Nephron progenitor cell (in vitro differentiated cells): ENCODE results near the gene SASH1.
A peak's percentile ranks its signal among the peaks of the same experiment; 100 is the strongest.

ENCODE experiments used
- DNase-seq: peaks from one replicate; pipeline ENCODE4 v3.0.0; 2021
- H3K27ac Mint-ChIP-seq: 2 replicates; pipeline ENCODE4 v1.8.0; 2021; ENCODE audit warnings: mild to moderate bottlenecking, moderate library complexity, mixed read lengths
- H3K27me3 Mint-ChIP-seq: 2 replicates; pipeline ENCODE4 v1.8.0; 2021; ENCODE audit warnings: mild to moderate bottlenecking, low read depth, mixed read lengths; ENCODE audit not compliant: poor library complexity
- H3K36me3 Mint-ChIP-seq: 2 replicates; pipeline ENCODE4 v1.8.0; 2021; ENCODE audit warnings: low read depth, mixed read lengths
- H3K4me1 Mint-ChIP-seq: 2 replicates; pipeline ENCODE4 v1.8.0; 2021; ENCODE audit warnings: mixed read lengths
- H3K4me3 Mint-ChIP-seq: 2 replicates; pipeline ENCODE4 v1.8.0; 2021; ENCODE audit warnings: mild to moderate bottlenecking, moderate library complexity, mixed read lengths
- H3K9me3 Mint-ChIP-seq: 2 replicates; pipeline ENCODE4 v1.8.0; 2021; ENCODE audit warnings: mild to moderate bottlenecking, moderate library complexity, mixed read lengths
- TF ChIP-seq, protein P1 (sequence below): fragments of 200-600 bp; sonication (generic); IDR thresholded peaks from 2 replicates; pipeline ENCODE4 v1.5.0; 2021; ENCODE audit warnings: antibody characterized with exemption

SASH1 gene

GRCh38 chr6:148463671-148464070 lies 121.0 kb downstream of the SASH1 start:
- H3K27ac Mint-ChIP-seq = peak overlapping the region; percentile 83
- no peak for DNase-seq
- no peaks in the 10 kb centered on the region for H3K9me3 Mint-ChIP-seq
- peaks cover 3% of the 10 kb centered on the region for H3K27me3 Mint-ChIP-seq
- no peak overlapping the region for H3K4me3 Mint-ChIP-seq
- H3K36me3 Mint-ChIP-seq = peaks cover 6% of the 10 kb centered on the region
- H3K4me1 Mint-ChIP-seq = peaks cover 47% of the 10 kb centered on the region
- TF ChIP-seq, protein P1, sequence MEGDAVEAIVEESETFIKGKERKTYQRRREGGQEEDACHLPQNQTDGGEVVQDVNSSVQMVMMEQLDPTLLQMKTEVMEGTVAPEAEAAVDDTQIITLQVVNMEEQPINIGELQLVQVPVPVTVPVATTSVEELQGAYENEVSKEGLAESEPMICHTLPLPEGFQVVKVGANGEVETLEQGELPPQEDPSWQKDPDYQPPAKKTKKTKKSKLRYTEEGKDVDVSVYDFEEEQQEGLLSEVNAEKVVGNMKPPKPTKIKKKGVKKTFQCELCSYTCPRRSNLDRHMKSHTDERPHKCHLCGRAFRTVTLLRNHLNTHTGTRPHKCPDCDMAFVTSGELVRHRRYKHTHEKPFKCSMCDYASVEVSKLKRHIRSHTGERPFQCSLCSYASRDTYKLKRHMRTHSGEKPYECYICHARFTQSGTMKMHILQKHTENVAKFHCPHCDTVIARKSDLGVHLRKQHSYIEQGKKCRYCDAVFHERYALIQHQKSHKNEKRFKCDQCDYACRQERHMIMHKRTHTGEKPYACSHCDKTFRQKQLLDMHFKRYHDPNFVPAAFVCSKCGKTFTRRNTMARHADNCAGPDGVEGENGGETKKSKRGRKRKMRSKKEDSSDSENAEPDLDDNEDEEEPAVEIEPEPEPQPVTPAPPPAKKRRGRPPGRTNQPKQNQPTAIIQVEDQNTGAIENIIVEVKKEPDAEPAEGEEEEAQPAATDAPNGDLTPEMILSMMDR = no peak

DNA sequence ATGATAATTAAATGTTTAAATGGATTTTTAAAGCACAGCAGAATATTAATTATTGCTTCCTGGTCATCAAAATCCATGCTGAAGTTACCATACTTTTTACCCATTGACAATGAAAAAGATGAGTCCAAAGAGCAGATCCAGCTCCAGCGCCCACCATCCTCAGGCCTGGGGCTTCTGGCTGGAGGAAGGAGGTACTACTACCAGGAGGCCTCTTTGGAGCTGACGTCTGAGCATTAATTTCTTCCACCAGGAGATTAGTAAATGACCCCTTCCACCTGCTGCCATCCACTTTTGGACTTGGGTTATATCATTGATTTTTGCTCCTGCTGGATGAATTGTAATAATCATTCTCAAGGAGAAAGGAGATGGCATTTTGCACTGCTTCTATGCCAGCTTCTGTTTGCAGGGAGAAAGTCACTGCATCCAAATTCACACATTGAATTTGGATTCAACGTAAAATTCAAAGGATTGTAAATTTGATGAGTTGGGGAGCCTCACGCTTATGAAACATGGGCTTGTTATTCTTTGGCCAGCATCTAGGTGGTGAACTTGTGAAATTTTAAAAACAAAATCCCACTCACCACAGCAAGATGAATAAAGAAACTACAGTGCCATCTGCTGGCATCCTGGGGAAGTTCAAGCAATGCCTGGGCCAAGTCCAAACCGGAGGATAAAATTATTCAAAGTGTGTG lies 121.8 kb downstream of the SASH1 start:
- peaks cover 3% of the 10 kb centered on the region for H3K27me3 Mint-ChIP-seq
- peaks cover 52% of the 10 kb centered on the region for H3K4me1 Mint-ChIP-seq
- no peak overlapping the region for H3K4me3 Mint-ChIP-seq
- DNase-seq = peak; percentile 74
- peaks cover 4% of the 10 kb centered on the region for H3K36me3 Mint-ChIP-seq
- TF ChIP-seq, protein P1 = peak; percentile 98
- H3K27ac Mint-ChIP-seq = peak overlapping the region; percentile 37
- H3K9me3 Mint-ChIP-seq = no peaks in the 10 kb centered on the region

DNA sequence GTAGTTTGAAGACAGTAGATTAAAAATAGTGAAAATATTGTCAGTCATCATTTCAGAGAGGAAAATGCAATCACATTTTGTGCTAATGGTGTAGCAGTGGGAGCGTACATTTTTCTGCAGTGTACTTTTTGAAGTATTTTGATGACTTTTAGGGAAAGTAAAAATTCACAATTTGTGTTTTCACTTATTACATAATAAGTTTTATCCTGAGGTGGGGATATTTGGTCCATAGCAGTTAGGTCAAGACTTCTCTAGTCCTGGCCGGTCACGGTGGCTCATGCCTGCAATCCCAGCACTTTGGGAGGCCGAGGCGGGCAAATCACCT lies 122.3 kb downstream of the SASH1 start:
- peak overlapping the region; percentile 37 for H3K27ac Mint-ChIP-seq
- H3K4me1 Mint-ChIP-seq = peaks cover 56% of the 10 kb centered on the region
- peaks cover 3% of the 10 kb centered on the region for H3K27me3 Mint-ChIP-seq
- no peak for DNase-seq
- H3K9me3 Mint-ChIP-seq = no peaks in the 10 kb centered on the region
- TF ChIP-seq, protein P1 = no peak
- H3K4me3 Mint-ChIP-seq = no peak overlapping the region
- H3K36me3 Mint-ChIP-seq = peaks cover 4% of the 10 kb centered on the region

DNA sequence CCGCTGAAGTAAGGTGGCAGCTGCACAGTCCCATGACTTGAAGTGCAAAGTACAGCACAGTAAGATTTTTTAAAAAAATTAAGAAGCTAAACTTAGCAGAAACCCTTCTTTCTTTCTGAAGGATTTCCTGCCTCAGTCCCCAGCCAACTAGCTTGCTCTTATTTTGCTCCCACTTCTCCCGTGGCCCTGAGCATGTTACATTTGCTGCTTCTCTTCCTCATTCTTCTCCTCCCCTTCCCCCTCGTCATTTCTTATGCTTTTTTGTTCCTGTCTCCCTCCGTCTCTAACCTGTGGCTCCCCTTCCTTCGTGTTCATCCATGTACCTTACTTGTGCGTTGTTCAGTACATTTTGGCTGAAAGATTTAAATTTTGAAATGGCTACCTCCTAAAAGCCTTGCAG lies 123.0 kb downstream of the SASH1 start:
- peaks cover 63% of the 10 kb centered on the region for H3K4me1 Mint-ChIP-seq
- H3K27me3 Mint-ChIP-seq = peaks cover 3% of the 10 kb centered on the region
- H3K36me3 Mint-ChIP-seq = peaks cover 4% of the 10 kb centered on the region
- DNase-seq = no peak
- TF ChIP-seq, protein P1 = no peak
- no peak overlapping the region for H3K27ac Mint-ChIP-seq
- H3K4me3 Mint-ChIP-seq = no peak overlapping the region
- H3K9me3 Mint-ChIP-seq = no peaks in the 10 kb centered on the region

DNA sequence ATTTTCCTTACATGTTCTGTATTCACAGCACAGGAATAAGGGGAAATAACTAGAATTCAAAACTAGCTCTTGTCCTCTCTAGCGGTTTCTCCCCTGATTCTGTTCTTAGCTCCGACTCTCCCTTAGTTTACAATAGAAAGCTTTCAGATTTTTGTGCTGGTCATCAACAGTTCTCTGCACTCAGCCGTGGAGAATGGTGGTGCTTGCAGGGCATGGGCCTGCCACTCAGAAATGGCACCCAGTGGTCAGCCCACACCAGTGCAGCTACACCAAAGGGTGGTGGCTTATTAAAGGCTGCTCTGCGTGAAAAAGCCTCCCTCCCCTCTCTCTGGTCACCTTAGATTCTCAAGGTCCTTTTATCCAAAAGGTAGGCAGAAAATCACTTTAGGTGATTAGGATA lies 123.5 kb downstream of the SASH1 start:
- peaks cover 68% of the 10 kb centered on the region for H3K4me1 Mint-ChIP-seq
- DNase-seq = no peak

More for the DNA sequence above, 123.5 kb downstream of the SASH1 start:
- Mint-ChIP-seq H3K27ac (no peak overlapping the region), H3K36me3 (peaks cover 4% of the 10 kb centered on the region), H3K9me3 (no peaks in the 10 kb centered on the region), H3K27me3 (peaks cover 3% of the 10 kb centered on the region), H3K4me3 (no peak overlapping the region)
- TF ChIP-seq, protein P1 = no peak
